ENCODE measurements around the gene FARP1.

FARP1 gene

DNA sequence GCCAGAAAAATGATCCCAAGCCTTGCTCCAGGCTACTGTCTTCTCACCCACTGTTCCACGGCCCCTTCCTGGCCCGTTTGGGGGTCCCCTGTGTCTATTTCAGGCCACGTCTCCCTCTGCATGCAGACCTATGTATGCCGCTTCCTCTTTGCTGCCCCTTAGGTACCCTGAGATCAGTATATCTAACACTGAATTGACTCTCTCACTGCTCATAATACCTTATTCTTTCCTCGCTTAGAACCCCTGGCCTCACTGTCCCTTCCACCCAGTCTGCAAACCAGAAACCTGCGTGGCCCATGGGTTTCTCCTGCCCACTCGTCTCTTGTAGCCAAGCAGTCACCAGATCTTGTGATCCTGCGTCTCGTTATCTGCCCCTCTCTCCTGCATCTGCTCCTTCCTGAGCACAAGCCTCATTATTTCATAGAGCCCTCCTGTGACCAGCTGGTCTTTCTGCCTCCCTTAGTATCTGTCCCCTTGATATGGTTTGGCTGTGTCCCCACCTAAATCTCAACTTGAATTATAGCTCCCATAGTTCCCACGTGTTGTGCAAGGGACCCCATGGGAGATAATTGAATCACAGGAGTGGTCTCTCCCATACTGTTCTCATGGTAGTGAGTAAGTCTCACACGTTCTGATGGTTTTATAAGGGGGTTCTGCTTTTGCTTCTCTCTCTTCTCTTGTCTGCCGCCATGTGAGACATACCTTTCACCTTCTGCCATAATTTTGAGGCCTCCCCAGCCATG is 143.1 kb downstream of the FARP1 start:
- DNase-seq (ENCODE audit: low read depth in 2 of 2): no peak

DNA sequence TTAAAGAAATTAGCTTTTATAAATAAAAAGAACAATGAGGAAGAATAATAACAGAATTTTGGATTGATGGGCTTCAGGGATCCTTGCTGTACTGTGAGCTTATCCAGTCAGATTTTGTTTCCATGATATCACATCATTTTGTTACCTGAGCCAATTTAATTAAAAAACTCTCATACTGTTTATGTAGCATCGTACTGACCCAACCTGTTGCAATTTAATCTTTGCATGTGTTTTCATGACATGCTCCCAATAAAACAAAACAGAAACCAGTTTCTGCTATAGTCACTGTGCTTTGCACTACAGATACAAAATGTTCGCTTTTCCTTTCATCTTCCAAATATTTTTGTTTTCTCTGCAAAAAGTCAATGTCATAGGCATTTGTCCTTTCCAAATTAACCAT is 143.9 kb downstream of the FARP1 start:
- DNase-seq (ENCODE audit: low read depth in 2 of 2): no peak

- no peak for DNase-seq (ENCODE audit: low read depth in 2 of 2)
Observed at GRCh38 chr13:98288211-98288610, 145.3 kb downstream of the FARP1 start.

DNA sequence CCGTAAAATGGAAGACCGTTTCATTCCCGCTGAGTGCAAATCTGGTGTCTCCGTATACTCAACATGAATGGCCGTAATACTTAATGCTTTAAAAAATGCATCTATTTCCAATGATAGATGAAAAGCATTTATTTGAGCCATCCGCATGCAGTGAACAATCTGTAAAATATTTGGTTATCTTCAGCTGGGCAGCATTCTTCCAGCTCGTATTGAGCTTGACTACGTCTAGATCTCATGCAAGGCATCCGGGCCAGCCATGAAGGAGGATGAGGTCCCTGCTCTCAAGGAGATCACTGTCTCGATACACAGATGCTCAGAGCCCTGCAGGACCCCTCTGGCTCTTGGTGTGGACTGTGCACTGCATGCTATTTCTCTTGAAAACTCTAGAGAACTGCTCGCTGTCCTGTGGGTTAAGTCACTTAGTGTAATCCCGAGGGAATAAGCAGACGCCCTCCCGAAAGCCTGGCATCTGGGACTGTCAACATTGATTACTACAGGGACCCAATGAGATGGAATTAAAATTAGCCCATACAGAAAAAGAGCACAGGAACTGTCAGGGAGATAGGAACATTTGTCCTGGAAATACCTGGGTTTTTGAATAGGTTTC is 146.5 kb downstream of the FARP1 start:
- DNase-seq (ENCODE audit: low read depth in 2 of 2): no peak

- DNase-seq (ENCODE audit: low read depth in 2 of 2): no peak
Observed at GRCh38 chr13:98290261-98290660, 147.4 kb downstream of the FARP1 start.

DNA sequence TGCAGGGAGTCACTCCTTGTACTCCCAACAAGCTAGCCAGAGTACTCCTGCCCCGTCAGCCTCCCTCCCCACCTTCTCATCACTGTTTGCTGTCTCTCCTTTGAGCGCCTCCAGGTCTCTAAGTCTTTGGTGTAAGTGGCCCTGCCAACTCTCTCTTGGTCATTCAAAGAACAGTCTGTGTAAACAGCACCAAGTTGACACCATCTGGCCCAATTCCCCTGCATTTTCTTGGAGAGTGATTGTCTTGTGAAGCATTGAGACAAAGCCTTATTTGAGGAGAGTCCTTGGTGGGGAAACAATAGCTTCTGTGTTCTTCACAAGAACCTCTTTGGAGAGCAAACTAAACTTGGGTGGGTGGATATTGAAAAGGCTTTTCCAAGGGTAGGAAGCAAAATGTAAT is 148.8 kb downstream of the FARP1 start:
- no peak for DNase-seq (ENCODE audit: low read depth in 2 of 2)

DNA sequence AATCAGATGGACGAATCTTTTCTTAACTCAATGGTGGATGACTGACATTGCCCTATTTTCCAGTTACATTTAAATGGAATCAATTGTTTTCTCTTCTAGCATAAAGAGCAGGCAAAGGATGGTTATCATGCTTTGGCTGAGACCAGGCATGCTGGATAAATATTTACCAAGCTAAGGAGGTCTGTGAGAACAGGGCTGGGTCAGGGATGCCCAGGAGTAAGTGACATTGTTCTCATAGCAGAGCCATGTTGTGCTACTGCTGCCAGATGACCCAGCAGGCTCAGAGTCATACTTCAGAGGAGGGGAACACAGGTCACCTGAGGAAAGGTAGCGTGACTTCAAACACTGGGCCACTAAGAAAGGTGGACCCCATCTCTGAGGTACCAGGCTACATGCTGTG is 150.2 kb downstream of the FARP1 start:
- DNase-seq (ENCODE audit: low read depth in 2 of 2): no peak

- DNase-seq (ENCODE audit: low read depth in 2 of 2): no peak
Observed at GRCh38 chr13:98293570-98294142, 150.8 kb downstream of the FARP1 start.

GRCh38 chr13:98295371-98295770 is 152.5 kb downstream of the FARP1 start:
- no peak for DNase-seq (ENCODE audit: low read depth in 2 of 2)

DNA sequence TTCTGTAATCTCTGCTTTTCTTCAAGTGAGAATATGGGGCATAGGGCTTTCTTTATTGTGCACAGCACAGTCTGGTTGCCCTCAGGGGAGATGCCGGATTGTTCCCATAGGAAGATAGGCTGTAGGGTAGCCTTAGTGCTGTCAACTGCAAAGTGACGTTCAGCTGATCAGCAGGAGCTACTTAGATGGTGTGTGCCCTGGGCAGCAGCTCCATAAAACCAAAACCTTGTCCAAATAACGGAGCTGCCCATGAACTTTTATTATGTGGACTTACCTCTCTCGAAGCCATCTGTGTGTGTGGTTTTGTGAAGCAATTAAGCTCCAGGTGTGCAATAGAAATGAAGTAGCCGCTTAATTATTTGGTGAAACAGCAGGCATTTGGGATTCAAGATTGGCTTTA is 154.2 kb downstream of the FARP1 start:
- DNase-seq (ENCODE audit: low read depth in 2 of 2): no peak

DNA sequence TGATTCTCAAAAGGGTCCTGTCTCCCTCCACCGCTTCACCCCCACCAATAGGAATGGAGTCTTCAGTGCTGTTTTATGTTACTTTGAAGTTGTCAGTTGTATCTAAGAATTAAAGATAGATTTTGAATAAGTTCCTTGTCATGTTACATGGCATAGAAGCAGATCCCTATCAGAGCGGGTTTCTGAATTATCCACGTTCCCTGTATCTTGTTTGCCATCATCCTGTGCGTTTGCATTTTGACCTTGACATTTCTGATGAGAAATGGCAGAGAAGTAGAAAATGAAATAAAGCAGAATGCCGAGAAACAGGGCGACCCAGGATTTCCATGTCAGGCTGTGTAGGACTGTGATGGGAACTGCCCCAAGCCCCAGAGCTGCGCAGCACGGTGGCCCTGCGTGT is 154.9 kb downstream of the FARP1 start:
- no peak for DNase-seq (ENCODE audit: low read depth in 2 of 2)

DNA sequence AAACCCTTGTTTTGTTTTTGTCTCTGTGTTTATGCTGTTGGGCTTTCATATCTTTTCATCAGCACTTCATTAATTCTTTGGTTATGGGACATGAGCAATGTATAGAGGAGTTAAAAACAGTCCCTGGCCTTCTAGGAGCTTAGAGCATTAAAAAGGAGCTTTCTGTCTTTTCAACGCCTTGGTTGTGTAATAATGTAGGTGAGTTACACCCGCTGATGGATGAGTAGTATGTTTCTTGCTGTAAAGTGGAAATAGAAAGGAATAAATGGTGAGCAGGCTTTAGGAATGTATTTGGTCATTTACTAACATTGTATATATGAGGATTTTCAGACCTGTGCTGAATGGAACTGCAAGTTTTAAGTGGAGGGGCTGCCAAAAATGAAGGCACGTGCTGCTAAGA is 155.7 kb downstream of the FARP1 start:
- no peak for DNase-seq (ENCODE audit: low read depth in 2 of 2)

DNA sequence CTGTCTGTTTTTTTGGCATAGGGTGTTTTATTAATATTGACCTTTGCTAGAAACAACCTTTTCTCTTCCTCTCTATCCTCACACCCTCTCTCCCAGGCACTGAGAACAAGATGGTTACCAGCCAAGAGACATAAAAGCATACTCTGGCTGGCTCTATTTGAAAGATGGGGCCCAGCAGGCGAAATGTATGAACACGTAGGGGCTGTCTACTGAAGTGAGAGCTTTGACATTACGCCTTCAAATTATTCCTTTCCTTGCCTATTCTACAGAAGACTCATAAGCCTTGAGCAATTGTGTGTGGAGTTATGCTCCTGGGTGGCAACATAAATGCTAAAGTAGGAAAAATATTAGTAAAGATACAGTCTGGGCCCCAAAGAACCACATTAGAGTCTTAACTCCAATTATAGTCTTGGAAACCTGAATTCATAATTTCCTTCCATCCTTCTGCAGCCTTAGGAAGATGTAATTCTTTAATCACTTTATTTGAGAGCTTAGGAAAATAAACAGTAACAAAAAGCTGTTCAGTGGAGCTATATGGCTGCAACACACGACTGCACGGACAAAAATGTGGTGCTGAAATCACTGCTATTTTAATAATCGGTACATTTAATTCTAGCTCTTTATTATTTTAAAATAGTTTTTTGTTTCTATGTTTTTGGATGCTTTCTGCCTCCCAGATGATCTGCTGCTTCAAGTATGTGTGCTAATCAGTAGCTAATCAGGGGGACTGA is 156.5 kb downstream of the FARP1 start:
- no peak for DNase-seq (ENCODE audit: low read depth in 2 of 2)

DNA sequence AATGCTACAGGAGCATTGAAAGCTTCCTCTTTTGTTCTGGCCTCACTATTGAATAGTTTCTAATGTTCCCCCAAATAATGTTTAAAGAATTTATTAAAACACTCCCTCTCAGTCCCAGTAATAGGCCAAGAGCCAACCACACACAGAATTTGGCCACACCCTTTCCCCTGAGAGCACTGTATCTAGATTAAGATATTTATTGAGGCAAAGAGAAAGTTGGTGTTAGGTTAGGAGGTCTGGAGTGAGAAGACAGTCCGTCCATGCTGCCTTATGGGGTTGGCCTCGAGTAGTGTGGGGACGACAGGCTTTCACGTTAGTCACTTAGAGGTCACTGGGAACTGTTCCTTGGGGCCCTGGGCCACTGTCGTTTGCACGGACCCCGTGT is 157.1 kb downstream of the FARP1 start:
- no peak for DNase-seq (ENCODE audit: low read depth in 2 of 2)

GRCh38 chr13:98300956-98301641 is 158.2 kb downstream of the FARP1 start:
- DNase-seq (ENCODE audit: low read depth in 2 of 2): no peak

DNA sequence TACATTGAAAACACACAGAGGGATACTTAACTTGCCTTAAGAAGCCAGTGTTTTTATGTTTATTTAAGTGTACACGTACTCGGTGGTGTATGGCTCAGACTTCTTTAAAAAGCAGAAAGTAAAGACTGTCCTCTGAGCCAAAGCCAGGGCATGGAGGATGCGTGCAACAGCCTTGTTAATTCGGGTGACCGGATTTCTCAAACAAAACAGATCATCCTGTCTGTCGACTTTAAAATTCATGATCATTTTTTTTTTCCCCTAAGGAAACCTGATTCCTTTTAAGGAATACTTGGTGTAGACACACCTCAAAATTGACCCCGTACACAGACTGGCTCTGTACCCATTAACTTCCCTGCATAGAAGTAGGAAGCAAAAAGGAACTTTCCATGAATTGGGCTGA is 158.8 kb downstream of the FARP1 start:
- no peak for DNase-seq (ENCODE audit: low read depth in 2 of 2)

DNA sequence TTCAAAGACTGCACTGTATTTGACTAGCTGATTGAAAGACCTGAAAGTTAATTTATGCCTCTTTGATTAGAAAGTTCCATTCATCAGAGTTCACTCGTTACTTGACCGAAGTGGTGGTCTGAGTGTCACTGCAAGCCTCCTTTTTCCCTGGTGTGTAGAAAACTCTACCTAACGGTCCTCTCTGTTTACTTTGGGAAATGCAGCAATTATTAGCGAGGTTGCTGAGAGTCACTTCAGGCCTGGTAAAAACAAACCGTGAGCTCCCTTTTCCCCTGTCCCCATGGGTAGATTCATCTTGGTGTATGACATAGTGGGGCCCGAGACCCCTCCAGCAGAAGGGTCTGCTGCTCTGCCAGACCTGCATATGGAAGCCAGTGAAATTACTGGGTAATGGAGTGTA is 161.0 kb downstream of the FARP1 start:
- no peak for DNase-seq (ENCODE audit: low read depth in 2 of 2)

DNA sequence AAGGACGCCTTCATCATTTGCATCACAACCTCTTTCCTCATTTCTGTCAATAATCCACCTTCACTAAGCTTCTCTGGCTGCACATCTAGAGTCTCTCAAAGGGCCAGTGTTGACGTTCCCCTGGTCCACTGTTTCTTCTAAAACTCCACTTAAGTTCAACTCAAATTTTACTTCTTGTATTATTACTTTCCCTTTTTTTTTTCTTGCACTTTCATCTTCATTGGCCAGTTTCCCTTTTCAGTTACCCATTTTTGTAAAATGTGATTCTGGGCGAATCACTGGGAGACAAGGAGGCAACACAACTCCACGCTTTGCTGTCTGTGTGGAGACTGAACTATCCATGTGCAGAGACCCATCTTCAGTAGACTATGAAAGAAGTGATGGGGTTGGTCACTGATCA is 162.8 kb downstream of the FARP1 start:
- DNase-seq (ENCODE audit: low read depth in 2 of 2): no peak

- DNase-seq (ENCODE audit: low read depth in 2 of 2): no peak
Observed at GRCh38 chr13:98307463-98308085, 164.7 kb downstream of the FARP1 start.

DNA sequence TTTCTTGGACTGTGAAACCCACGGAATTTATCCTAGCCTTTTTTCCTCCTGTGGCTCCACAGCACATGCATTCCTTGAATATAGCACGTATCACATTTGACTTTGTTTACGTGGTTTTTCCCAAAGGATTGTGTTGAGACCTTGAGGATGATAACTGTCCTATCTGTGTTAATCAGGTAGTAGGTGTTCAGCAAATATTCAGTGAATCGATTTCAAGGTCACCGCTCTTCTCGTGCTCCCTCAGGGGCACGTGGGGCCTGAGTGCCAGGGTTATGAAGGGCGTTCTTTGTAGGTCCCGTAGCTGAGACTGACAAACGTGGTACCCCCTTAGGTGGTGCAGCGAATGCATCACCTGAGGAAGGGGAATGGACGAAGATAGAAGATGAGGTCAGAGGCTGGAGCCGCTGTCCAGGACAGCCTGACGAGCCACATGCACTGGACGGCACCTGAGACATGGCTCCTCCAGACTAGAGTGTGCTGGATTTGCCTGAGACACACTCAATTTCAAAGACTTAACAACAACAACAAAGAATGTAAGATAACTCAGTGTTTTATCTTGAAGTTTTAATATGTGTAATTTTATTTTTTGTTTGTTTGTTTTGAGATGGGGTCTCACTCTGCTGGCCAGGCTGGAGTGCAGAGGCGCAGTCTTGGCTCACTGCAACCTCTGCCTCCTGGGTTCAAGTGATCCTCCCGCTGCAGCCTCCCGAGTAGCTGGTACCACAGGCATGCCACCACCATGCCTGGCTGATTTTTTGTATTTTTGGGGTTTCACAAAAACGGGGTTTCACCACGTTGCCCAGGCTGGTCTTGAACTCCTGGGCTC is 165.4 kb downstream of the FARP1 start:
- DNase-seq (ENCODE audit: low read depth in 2 of 2): no peak
